Measurements from ENCODE around the gene HAVCR2.
"Not testable (repeated sequence)": the region's sequence is repeated elsewhere in the genome, so short reads cannot be mapped to it uniquely, and the experiment has no call there.

HAVCR2 gene

DNA sequence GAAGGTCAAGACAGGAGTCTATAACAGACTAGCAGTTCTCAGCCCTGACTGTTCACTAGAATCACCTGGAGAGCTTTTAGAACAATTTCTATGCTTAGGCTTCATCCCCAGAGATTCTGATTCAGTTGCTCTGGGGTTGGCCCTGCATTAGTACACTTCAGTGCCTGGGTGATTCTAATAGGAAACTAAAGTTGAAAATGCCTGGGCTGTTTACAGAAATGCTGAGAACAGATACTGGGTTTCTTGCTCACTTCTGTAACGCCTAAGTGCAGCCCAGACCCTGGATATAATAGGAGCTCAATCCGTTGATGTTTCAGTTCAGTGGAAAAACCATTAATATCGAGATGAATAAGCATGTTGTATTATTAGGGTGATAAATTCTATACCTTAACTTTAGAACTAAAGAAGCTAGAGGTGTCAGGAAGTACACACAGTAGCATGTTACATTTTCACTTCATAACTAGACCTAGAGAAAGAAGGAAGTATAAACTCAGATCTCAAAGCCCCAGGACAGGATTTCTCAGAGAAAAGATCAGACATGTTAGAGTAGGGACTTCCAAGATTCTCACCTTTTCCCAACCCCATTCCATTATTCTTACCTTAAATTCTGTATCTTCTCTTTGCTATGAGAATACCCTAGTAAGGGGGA, 20.4 kb downstream of the HAVCR2 start:
- DNase-seq (ENCODE audit: low read depth in 2 of 2) = no peak

DNA sequence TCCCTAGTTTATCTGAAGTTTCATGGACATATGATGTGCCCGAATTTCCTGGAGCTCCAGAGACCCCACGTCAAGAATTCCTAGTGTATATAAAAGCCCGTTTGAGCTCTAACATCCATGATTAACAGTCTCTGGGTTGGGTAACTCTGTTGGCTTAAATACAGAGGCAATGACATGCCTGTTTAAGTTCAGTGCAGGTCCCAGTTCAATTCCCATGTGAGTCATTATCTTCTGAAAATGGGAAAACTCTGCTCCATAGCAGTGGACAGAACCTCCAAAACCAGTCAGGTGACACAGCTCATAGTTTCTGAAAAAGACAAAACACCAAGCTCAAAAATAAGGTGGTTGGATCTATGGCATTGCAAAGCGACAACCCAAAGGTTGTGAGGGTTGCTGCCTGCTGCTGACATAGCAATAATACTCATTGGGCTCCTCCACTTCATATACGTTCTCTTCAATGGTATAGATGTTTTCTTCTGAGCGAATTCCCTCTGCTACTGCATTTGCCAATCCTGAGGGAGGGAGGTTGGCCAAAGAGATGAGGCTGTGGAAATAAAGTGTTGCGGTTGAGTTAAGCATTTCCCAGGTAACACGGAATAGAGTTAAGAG, 22.0 kb downstream of the HAVCR2 start:
- no peak for DNase-seq (ENCODE audit: low read depth in 2 of 2)

DNA sequence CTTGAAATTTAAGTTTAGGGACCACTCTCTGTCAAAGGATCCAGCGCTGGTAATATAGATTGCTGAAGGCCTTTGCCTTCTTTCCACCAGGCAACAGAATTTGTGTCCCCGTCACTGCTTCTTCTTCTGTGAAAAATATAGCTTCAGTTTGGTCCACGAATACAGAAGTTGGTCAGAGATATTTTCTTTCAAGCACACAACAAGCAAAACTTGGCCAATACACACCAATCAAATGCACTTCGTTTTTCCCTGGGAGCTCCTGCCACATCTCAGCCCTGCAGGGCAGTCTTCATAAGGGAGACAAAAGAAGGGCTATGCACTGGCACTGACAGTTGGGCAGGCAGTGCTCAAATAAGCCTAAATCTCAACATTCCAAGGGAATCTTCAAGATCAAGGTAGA, 22.9 kb downstream of the HAVCR2 start:
- no peak for DNase-seq (ENCODE audit: low read depth in 2 of 2)

DNA sequence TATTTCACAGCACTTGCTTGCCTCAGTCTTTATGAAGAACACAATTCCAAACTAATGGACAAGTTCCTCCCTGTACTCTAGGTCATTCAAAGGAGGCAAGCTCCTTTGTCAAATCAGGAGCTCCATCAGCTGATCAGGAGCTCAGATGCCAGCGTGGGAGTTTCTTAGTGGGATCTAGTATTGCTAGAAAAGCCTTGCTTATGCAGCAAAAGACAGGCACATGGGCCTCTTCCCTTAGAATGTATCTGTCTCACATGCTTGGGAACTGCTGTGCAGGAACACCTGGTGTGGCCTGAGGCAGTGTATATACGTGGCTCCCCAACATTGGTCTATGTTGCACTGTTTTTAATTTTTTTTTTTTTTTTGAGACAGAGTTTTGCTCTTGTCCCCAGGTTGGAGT, 28.6 kb downstream of the HAVCR2 start:
- no peak for DNase-seq (ENCODE audit: low read depth in 2 of 2)

DNA sequence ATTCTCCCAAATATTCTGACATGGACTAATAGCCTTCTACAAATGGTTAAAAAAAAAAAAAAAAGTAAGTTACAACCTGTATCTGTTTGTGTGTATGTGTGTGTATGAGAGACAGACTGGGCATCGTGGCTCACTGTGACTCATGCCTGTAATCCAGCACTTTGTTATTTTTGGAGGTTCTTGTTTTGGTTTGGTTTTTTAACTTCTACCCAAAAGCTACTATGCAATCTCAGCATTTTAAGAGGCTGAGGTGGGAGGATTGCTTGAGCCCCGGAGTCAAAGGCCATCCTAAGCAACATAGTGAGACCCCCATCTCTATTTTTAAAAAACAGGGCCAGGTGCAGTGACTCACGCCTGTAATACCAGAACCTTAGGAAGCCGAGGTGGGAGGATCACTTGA, 32.3 kb downstream of the HAVCR2 start:
- DNase-seq (ENCODE audit: low read depth in 2 of 2) = no peak

DNA sequence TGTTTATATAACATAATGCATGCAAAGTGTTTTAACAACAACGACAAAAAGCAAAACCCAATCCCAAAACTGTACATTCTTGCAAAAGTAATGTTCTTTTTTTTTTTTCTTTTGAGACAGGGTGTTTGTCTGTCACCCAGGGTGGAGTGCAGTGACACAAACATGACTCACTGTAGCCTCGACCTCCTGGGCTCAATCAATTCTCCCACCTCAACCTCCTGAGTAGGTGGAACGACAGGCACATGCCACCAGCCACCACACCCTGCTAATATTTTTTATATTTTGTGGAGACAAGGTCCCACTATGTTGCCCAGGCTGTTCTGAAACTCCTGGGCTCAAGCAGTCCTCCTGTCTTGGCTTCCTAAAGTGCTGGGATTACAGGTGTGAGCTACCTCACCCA, 36.3 kb downstream of the HAVCR2 start:
- no peak for DNase-seq (ENCODE audit: low read depth in 2 of 2)

DNA sequence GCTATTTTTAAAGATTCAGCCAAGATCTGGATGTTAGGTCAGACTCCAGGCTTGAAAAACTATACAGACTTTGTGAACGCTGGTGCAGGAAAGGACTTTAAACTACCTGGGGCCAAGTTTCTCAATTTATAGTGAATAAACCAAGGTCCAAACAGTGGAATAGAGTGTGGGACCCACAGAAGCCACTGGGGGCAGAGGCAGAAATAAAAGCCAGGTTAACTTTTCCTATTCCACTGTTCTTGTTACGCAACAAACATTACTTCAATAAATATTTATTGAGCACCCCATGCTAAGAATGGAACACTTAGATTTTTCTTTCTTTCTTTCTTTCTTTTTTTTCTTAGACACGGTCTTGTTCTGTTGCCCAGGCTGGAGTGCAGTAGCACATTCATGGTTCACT, 38.9 kb downstream of the HAVCR2 start:
- no peak for DNase-seq (ENCODE audit: low read depth in 2 of 2)

DNA sequence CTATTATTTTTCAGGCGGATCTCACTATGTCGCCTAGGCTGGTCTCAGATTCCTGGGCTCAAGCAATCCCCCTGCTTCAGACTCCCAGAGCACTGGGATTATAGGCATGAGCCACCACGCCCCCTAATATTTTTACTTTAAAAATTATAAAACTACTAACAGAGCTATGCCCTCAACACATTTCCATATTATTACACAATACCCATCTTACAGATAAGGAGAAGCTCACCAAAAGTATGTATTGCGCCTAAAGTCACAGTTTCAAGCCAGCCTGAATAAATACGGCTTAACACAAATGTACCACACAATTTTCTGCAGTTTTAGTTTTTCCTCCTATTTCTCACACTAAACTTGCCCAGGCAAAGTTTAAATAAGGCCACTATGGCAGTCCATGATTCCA, 40.1 kb downstream of the HAVCR2 start:
- DNase-seq (ENCODE audit: low read depth in 2 of 2) = no peak

DNA sequence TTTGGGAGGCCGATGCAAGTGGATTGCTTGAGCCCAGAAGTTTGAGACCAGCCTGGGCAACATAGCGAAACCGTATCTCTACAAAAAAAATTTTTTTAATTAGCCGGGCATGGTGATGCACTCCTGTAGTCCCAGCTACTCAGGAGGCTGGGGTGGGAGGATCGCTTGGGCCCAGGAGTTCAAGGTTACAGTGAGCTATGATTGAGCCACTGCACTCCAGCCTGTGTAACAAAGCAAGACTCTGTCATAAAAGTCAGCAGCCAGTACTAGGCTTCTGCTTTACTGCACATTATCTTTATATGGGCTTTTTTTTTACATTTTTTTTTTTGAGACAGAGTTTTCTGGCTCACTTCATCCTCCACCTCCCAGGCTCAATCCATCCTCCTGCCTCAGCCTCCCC, 40.5 kb downstream of the HAVCR2 start:
- DNase-seq (ENCODE audit: low read depth in 2 of 2) = no peak

DNA sequence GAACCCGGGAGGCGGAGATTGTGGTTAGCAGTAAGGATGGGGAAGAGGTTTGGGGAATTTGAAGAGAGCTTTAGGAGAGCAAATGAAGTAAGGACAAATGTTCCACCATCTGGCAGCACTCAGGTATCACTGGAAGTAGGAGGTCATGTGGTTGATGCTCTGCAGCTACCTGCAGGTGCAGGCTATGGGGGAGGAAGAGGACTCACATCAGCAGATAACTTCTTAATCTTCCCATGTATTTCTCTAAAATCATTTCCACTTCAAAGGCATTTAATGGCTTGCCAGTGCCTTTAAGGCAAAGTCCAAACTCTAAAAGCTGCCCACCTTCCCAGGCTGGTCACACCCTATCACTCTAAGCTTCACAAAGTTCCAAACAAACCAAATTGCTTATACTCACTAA, 41.8 kb downstream of the HAVCR2 start:
- DNase-seq (ENCODE audit: low read depth in 2 of 2) = no peak

DNA sequence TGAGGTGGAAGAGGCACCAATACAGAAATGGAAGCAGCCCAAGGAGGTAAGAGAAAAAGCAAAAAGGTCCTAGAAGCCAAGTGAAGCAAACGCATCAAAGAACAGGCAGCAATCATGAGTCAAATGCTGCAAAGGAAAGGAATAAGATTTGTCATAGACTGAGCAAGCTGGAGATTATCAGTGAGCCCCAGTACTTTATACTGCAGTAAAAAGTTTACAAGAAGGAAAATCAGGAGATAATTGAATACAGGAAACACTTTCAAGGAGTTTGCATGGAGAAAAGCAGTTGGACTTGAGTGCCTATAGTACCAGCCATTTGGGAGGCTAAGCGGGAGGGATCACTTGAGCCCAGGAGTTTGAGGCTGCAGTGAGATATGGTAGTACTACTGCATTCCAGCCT, 42.8 kb downstream of the HAVCR2 start:
- DNase-seq (ENCODE audit: low read depth in 2 of 2) = no peak

DNA sequence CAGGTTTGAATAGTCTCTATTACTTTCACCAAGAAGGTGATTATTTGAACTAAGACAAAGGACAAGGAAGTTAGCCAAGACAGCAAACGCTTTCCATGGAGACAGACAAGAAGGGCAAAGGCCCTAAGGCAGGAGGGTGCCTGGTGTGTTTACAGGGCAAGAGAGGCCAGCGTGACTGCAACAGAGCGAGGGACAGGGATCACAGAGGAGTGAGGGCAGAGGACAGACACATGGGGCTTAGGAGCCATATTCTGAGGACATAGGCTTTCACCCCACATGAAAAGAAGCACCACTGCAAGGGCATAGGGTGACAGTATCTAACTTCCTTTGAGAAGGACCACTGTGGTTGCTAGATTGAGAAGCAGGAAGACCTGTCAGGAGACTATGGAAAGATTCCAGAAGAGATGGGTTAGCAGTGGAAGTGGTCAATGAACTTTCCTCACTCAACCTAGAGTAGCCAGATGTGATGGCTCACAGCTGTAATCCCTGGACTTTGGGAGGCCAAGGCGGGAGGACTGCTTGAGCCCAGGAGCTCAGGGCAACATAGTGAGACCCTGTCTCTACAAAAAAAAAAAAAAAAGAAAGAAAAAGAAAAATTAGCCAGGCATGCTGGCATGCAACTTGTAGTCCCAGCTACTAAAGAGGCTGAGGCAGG, 44.9 kb downstream of the HAVCR2 start:
- DNase-seq (ENCODE audit: low read depth in 2 of 2) = no peak

DNA sequence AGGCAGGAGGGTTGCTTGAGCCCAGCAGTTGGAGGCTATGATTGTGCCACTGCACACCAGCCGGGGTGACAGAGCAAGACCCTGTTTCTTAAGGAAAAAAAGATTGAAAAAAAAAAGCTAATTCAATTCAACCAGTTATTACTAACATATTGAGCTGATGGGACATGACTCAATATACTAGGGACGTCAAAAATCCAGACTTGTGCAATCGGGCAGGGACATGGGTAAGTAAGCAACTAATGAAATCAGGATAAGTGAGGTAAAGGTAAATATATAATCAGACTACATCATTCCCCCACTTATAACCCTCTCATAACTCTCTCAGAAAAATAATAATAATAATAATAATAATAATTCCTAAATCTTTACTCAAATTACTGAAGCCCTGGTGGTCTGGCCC, 49.0 kb downstream of the HAVCR2 start:
- DNase-seq (ENCODE audit: low read depth in 2 of 2) = no peak

DNA sequence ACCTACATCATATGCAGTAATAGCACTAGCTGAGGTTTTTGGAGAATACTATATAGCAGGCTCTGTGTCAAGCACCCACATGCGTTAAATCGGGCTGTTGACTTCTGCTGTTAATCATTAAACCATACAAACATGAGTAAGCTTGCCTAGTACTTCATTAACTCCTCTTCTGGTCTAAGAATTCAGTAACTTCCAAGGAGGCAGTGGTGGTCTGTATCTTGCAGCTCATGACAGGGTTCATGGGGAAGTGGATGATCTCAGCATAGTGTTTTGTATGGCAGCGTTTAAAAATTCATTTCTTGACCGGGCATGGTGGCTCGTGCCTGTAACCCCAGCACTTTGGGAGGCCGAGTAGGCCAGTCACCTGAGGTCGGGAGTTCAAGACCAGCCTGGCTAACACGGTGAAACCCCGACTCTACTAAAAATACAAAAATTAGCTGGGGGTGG, 49.7 kb downstream of the HAVCR2 start, which contains the start of gene HAVCR1:
HAVCR1 (minus strand) TSS at position 24 of the 447 bp plus-strand sequence. CDS start 1,173 bp downstream, outside the sequence.
- no peak for DNase-seq (ENCODE audit: low read depth in 2 of 2)

DNA sequence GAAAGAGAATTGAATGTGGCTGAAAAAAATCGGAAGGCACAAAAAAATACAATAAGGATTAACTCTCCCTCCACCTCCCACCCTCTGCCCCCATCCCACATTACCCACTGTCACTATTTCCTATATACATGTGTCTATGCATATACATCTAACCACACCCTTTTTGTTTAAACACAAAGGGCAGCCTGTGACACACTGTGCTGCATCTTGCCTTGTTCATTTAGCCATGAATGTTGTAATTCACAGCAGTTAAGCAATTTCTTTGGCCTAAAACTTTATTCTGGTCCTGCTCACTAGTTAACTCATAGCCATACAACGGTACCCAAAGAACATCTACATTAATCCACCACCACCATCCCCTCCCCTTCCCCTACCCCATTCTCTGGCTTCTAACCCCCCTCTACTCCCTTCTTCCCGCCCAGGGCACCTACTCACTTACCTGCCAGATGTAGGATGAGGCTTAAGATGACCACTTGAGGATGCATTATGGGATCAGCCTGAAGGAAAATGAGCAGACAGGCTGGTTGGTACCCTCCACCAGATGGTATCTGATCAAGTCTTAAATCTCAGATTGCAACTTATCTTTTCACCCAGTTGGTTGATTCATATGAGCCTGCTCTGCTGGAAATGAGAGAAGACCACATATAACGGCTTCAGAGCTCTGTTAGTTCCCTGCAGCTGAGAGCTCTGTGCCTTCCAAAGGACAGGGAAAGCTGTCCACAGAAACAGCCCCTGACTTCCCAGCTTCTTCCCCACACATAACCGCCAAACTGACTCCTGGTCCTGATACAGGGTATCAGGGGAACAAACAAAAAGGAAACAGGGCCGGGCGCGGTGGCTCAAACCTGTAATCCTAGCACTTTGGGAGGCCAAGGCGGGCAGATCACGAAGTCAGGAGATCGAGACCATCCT, 51.1 kb downstream of the HAVCR2 start:
- DNase-seq (ENCODE audit: low read depth in 2 of 2) = no peak

DNA sequence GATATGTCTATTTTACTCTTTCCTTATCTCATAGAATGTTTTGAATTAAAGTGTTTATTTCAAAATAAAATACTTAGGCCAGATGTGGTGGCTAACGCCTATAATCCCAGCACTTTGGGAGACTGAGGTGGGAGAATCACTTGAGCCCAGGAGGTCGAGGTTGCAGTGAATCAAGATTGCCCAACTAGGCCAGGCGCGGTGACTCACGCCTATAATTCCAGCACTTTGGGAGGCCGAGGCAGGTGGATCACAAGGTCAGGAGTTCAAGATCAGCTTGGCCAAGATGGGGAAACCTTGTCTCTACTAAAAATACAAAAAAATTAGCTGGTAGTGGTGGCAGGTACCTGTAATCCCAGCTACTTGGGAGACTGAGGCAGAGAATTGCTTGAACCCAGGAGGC, 52.0 kb downstream of the HAVCR2 start:
- DNase-seq (ENCODE audit: low read depth in 2 of 2) = not testable (repeated sequence)

DNA sequence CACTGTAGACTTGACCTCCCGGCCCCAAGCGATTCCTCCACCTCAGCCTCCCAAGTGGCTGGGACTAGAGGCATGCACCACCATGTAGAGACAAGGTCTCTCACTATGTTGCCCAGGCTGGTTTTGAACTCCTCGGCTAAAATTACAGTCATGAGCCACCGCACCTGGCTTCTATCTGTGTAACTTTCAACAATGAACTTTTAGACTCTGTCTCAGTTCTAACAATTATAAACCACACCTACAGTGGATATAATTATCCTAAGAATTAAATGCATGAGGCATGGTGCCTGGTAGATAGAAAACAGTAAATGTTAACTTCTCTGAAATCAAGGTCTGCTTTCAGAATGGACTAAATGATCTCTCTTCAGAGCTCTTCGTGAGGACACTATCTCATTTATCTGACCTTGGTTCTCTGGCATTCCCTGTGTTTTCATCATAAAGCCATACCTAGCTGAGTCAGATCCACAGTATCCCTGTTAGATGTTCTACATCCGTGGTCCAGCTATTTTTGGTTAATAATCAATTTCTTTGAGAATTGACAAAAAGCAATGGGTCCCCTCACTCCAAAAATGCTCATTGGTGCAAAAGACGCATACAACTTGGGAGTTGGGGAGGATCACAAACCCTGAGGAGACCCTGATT, 57.1 kb downstream of the HAVCR2 start:
- no peak for DNase-seq (ENCODE audit: low read depth in 2 of 2)

DNA sequence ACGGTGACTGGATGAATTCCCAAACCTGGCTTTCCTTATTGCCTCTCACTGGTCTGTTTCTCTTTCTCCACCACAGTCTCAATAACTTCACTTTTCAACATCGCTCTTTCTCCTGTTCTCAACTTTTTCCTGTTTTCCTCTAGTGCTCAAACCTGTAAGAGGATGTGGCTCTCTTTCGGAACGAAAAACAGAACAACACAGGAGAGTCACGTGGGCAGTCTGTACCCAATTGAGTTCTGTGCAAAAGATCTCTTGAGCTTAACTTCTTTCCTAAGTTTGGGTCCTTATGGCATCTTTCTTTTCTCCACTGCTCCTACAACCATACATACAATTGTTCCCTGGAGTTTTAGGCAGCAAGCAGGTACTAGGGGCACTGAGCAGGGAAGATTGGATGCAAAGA, 58.8 kb downstream of the HAVCR2 start:
- DNase-seq (ENCODE audit: low read depth in 2 of 2) = no peak

DNA sequence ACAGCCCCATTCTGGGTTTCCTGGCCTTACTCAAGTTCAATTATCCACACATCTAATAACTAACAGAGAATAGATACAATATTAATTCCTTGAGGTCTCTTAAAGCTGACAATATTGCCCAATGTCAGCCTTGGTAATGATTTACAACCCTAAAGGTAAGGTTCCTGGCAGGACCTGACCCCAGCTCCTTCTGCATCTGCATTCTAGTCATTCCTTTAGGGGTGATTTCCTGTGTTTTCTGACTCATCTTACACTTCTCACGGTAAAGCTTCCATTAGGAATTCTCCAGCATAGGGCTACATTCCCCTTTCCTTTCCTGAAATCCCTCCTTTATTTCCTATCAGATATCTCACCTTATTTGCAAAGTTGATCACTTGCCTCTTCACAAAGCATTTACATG, 59.2 kb downstream of the HAVCR2 start:
- no peak for DNase-seq (ENCODE audit: low read depth in 2 of 2)

DNA sequence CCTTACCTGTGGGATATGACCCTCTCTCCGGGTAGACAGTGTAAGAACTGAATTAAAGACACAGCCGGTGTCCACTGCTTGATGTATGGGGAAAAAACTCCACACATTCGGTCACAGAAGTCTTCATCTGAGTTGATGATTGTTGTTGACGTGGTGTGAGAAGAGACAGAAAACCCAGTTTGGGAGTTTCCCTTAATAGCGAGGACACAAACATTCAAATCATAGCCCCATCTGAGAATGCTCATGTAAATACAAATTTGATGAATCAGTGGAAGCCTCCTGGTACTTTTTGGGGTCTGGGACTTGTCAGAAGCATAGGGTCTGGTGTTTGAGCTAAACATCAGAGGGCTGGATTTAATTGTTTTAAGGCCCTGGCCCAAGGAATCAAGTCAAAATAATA, 60.9 kb downstream of the HAVCR2 start:
- DNase-seq (ENCODE audit: low read depth in 2 of 2) = no peak

DNA sequence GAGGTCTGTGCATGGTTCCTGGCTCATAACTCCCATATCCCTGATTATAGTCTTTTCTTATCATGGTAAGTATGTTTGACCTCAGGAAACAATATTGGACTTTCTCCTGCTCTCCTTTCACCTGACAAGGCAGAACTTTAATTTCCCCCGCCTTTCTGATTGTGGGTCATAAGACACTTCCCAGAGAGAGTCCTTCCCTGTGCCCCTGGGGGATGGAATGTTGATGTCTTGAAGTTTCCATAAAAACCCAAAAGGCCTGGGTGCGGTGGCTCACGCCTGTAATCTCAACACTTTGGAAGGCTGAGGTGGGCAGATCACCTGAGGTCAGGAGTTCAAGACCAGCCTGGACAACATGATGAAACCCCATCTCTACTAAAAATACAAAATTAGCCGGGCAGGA, 61.8 kb downstream of the HAVCR2 start:
- DNase-seq (ENCODE audit: low read depth in 2 of 2) = not testable (repeated sequence)

DNA sequence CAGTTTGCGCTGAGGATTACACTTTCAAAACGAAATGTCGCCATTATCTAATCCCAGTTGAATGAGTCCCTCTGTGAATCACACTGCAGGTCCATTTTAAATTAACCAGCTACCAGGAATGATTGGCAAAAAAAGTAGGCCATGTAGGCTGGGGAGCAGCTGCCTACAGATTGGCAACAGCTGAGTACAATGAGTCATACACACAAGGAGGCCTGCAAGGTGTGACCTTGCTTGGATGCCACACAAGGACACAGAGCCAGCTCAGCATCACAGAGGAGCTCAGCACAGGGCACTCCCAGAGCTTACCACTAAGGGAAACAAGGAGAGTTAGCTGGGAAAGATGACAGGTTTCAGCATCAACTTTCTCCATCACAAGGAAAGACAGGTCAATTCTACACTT, 62.8 kb downstream of the HAVCR2 start:
- DNase-seq (ENCODE audit: low read depth in 2 of 2) = no peak
